H1 (cell line): ENCODE data around the gene ARHGAP27. TPM values are rescaled to one million over a fixed set of nuclear protein-coding genes. Genes with fewer than 3 reads are reported as not detected.

Source experiments
- BCL11A ChIP-seq, 2 experiments: IDR thresholded peaks; one replicate each; pipeline ENCODE4 v1.6.1; 2011; ENCODE audit warnings: low read depth in 2 of 2, low read length in 2 of 2, mild to moderate bottlenecking in 2 of 2
- HDAC6 ChIP-seq: IDR thresholded peaks from one replicate; pipeline ENCODE4 v1.7.1; 2012; ENCODE audit warnings: low read depth, mild to moderate bottlenecking, inconsistent platforms, low read length, moderate library complexity
- POU5F1 ChIP-seq: IDR thresholded peaks from 2 replicates; pipeline ENCODE4 v1.6.1; 2011; ENCODE audit warnings: low read depth, mild to moderate bottlenecking, low read length, moderate library complexity
- polyA plus RNA-seq, 7 experiments: library from polyadenylated mRNA; depleted of rRNA in 3 of 7; stranded (reverse) in 5 of 7; unstranded in 2 of 7; fragments of >200 nt in 5 of 7; fragments of 200-250 nt in 2 of 7; gene quantifications; 1 replicate in 5 of 7; 2 replicates in 1 of 7; 4 replicates in 1 of 7; pipeline versions ENCODE4 v1.2.1 to v1.2.3, GENCODE V29; 2011 to 2013; ENCODE audit warnings: missing spikeins in 2 of 7, mixed read lengths in 2 of 7
- total RNA-seq: library from RNA; stranded (reverse); fragmentation: NEBNext Ultra II Directional; extraction: Animal tissue kit (Norgen Biotek cat#: 25700); gene quantifications from 2 replicates; pipeline ENCODE4 v1.2.1, GENCODE V29; 2021
- TF ChIP-seq, protein P1 (sequence below): IDR thresholded peaks from 2 replicates; pipeline ENCODE4 v1.6.1; 2012; ENCODE audit warnings: low read length, inconsistent platforms

Gene ARHGAP27
- total and polyA plus RNA-seq, 2 of the 8 experiments (the other 6 are each of a cell fraction or from before 2014, with no cell fraction given) = 11.6 to 13.1 TPM

GRCh38 chr17:45386178-45386577 is 46.5 kb downstream of the ARHGAP27 start (continued):
- TF ChIP-seq POU5F1 (no peak), BCL11A (IDR thresholded peaks at IDR 0.05; ENCODE audit: low read depth in 2 of 2, low read length in 2 of 2) (no peak), HDAC6 (no peak)
- TF ChIP-seq, protein P1, sequence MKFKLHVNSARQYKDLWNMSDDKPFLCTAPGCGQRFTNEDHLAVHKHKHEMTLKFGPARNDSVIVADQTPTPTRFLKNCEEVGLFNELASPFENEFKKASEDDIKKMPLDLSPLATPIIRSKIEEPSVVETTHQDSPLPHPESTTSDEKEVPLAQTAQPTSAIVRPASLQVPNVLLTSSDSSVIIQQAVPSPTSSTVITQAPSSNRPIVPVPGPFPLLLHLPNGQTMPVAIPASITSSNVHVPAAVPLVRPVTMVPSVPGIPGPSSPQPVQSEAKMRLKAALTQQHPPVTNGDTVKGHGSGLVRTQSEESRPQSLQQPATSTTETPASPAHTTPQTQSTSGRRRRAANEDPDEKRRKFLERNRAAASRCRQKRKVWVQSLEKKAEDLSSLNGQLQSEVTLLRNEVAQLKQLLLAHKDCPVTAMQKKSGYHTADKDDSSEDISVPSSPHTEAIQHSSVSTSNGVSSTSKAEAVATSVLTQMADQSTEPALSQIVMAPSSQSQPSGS = no peak
